Measurements from ENCODE around the gene ANKRD52. TPM values are rescaled to one million over a fixed set of nuclear protein-coding genes. Genes with fewer than 3 reads are reported as not detected.

Gene ANKRD52
- total and polyA plus RNA-seq, 2 experiments from 2014 or later: 20.3 to 25.2 TPM

DNA sequence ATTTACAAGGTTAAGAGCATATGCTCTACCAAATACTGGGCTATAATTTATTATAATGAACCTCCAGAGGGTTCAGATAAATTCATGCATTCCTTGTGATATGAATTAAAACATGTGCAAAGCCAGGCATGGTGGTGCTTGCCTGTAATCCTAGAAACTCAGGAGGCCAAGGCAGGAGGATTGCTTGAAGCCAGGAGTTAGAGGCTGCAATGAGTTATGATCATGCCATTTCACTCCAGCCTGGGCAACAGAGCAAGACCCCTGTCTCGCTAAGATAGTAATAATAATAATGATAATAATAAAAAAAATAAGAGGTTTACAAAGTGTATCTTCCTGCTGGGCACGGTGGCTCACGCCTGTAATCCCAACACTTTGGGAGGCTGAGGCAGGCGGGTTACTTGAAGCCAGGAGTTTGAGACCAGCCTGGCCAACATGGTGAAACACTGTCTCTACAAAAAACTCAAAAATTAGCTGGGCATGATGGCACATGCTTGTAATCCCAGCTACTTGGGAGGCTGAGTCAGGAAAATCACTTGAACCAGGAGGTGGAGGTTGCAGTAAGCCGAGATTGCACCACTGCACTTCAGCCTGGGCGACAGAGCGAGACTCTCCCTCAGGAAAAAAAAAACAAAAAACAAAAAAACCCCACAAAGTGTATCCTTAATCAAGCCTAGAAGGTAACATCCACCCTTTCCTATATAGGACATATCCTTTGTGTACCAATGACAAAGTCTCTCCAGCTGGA lies 49.2 kb upstream of the ANKRD52 start (continued):
- TF ChIP-seq NANOG (IDR thresholded peaks at IDR 0.05; ENCODE audit: borderline replicate concordance) (no peak), ZNF331 (CRISPR knock-in tag; IDR thresholded peaks at IDR 0.05; ENCODE audit: low read depth) (no peak), JUNB (IDR thresholded peaks at IDR 0.05; ENCODE audit: unreplicated experiment) (no peak), STAT1 (IDR thresholded peaks at IDR 0.05; ENCODE audit: unreplicated experiment) (no peak), POLR2AphosphoS5 (IDR thresholded peaks at IDR 0.05; ENCODE audit: low read depth) (no peak), ZNF114 (CRISPR knock-in tag; IDR thresholded peaks at IDR 0.05) (no peak), EZH2phosphoT487 (IDR thresholded peaks at IDR 0.05; ENCODE audit: unreplicated experiment) (no peak)
- TF ChIP-seq, protein P1, sequence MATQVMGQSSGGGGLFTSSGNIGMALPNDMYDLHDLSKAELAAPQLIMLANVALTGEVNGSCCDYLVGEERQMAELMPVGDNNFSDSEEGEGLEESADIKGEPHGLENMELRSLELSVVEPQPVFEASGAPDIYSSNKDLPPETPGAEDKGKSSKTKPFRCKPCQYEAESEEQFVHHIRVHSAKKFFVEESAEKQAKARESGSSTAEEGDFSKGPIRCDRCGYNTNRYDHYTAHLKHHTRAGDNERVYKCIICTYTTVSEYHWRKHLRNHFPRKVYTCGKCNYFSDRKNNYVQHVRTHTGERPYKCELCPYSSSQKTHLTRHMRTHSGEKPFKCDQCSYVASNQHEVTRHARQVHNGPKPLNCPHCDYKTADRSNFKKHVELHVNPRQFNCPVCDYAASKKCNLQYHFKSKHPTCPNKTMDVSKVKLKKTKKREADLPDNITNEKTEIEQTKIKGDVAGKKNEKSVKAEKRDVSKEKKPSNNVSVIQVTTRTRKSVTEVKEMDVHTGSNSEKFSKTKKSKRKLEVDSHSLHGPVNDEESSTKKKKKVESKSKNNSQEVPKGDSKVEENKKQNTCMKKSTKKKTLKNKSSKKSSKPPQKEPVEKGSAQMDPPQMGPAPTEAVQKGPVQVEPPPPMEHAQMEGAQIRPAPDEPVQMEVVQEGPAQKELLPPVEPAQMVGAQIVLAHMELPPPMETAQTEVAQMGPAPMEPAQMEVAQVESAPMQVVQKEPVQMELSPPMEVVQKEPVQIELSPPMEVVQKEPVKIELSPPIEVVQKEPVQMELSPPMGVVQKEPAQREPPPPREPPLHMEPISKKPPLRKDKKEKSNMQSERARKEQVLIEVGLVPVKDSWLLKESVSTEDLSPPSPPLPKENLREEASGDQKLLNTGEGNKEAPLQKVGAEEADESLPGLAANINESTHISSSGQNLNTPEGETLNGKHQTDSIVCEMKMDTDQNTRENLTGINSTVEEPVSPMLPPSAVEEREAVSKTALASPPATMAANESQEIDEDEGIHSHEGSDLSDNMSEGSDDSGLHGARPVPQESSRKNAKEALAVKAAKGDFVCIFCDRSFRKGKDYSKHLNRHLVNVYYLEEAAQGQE (IDR thresholded peaks at IDR 0.05; ENCODE audit: unreplicated experiment): no peak
- TF ChIP-seq, protein P2, sequence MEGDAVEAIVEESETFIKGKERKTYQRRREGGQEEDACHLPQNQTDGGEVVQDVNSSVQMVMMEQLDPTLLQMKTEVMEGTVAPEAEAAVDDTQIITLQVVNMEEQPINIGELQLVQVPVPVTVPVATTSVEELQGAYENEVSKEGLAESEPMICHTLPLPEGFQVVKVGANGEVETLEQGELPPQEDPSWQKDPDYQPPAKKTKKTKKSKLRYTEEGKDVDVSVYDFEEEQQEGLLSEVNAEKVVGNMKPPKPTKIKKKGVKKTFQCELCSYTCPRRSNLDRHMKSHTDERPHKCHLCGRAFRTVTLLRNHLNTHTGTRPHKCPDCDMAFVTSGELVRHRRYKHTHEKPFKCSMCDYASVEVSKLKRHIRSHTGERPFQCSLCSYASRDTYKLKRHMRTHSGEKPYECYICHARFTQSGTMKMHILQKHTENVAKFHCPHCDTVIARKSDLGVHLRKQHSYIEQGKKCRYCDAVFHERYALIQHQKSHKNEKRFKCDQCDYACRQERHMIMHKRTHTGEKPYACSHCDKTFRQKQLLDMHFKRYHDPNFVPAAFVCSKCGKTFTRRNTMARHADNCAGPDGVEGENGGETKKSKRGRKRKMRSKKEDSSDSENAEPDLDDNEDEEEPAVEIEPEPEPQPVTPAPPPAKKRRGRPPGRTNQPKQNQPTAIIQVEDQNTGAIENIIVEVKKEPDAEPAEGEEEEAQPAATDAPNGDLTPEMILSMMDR (conservative IDR thresholded peaks at IDR 0.05; ENCODE audit: low read depth in 2 of 2): no peak
- TF ChIP-seq, protein P3, sequence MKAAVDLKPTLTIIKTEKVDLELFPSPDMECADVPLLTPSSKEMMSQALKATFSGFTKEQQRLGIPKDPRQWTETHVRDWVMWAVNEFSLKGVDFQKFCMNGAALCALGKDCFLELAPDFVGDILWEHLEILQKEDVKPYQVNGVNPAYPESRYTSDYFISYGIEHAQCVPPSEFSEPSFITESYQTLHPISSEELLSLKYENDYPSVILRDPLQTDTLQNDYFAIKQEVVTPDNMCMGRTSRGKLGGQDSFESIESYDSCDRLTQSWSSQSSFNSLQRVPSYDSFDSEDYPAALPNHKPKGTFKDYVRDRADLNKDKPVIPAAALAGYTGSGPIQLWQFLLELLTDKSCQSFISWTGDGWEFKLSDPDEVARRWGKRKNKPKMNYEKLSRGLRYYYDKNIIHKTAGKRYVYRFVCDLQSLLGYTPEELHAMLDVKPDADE (IDR thresholded peaks at IDR 0.05): no peak

DNA sequence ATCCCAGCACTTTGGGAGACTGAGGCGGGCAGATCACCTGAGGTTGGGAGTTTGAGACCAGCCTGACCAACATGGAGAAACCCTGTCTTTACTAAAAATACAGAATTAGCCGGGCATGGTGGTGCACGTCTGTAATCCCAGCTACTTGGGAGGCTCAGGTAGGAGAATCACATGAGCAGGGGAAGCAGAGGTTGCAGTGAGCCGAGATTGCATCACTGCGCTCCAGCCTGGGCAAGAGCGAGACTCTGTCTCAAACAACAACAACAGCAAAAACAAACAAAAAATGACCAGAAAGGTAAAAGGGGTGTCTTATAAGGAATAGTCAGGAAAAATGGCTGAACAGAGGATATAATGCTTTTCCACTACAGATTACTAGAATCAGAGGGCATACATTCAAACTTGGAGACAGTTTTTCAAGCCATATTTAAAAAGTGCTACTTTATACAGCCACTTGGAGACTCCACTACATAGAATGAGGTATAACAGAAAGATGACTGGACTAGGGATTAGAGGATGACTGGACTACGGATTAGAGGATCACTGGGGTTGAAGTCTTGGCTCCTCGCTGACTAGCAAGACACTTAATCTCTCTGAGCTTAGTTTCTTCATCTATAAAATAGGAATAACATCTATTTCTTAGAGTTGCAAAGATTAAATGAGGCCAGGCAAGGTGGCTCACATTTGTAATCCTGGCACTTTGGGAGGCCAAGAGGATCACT lies 46.8 kb upstream of the ANKRD52 start:
- H3K4me1 ChIP-seq (ENCODE audit: insufficient read depth): peaks cover 7% of the 10 kb centered on the region; the same call in 1 of the 2 replicates
- TF ChIP-seq POLR2AphosphoS5 (IDR thresholded peaks at IDR 0.05; ENCODE audit: low read depth): no peak
- TF ChIP-seq, protein P4, sequence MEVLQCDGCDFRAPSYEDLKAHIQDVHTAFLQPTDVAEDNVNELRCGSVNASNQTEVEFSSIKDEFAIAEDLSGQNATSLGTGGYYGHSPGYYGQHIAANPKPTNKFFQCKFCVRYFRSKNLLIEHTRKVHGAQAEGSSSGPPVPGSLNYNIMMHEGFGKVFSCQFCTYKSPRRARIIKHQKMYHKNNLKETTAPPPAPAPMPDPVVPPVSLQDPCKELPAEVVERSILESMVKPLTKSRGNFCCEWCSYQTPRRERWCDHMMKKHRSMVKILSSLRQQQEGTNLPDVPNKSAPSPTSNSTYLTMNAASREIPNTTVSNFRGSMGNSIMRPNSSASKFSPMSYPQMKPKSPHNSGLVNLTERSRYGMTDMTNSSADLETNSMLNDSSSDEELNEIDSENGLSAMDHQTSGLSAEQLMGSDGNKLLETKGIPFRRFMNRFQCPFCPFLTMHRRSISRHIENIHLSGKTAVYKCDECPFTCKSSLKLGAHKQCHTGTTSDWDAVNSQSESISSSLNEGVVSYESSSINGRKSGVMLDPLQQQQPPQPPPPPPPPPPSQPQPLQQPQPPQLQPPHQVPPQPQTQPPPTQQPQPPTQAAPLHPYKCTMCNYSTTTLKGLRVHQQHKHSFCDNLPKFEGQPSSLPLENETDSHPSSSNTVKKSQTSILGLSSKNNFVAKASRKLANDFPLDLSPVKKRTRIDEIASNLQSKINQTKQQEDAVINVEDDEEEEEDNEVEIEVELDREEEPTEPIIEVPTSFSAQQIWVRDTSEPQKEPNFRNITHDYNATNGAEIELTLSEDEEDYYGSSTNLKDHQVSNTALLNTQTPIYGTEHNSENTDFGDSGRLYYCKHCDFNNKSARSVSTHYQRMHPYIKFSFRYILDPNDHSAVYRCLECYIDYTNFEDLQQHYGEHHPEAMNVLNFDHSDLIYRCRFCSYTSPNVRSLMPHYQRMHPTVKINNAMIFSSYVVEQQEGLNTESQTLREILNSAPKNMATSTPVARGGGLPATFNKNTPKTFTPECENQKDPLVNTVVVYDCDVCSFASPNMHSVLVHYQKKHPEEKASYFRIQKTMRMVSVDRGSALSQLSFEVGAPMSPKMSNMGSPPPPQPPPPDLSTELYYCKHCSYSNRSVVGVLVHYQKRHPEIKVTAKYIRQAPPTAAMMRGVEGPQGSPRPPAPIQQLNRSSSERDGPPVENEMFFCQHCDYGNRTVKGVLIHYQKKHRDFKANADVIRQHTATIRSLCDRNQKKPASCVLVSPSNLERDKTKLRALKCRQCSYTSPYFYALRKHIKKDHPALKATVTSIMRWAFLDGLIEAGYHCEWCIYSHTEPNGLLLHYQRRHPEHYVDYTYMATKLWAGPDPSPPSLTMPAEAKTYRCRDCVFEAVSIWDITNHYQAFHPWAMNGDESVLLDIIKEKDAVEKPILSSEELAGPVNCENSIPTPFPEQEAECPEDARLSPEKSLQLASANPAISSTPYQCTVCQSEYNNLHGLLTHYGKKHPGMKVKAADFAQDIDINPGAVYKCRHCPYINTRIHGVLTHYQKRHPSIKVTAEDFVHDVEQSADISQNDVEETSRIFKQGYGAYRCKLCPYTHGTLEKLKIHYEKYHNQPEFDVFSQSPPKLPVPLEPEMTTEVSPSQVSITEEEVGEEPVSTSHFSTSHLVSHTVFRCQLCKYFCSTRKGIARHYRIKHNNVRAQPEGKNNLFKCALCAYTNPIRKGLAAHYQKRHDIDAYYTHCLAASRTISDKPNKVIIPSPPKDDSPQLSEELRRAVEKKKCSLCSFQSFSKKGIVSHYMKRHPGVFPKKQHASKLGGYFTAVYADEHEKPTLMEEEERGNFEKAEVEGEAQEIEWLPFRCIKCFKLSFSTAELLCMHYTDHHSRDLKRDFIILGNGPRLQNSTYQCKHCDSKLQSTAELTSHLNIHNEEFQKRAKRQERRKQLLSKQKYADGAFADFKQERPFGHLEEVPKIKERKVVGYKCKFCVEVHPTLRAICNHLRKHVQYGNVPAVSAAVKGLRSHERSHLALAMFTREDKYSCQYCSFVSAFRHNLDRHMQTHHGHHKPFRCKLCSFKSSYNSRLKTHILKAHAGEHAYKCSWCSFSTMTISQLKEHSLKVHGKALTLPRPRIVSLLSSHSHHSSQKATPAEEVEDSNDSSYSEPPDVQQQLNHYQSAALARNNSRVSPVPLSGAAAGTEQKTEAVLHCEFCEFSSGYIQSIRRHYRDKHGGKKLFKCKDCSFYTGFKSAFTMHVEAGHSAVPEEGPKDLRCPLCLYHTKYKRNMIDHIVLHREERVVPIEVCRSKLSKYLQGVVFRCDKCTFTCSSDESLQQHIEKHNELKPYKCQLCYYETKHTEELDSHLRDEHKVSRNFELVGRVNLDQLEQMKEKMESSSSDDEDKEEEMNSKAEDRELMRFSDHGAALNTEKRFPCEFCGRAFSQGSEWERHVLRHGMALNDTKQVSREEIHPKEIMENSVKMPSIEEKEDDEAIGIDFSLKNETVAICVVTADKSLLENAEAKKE (CRISPR knock-in tag; IDR thresholded peaks at IDR 0.05): no peak
- TF ChIP-seq JUNB (IDR thresholded peaks at IDR 0.05; ENCODE audit: unreplicated experiment): no peak

More for the DNA sequence above, 46.8 kb upstream of the ANKRD52 start:
- no peaks in the 10 kb centered on the region for H3K9me2 ChIP-seq (ENCODE audit: insufficient read depth)
- H3K4me3 ChIP-seq: no peak overlapping the region
- H3K9me3 Mint-ChIP-seq: no peaks in the 10 kb centered on the region; the same call in 2 of the 3 replicates
- peaks cover 1% of the 10 kb centered on the region for H3K27me3 Mint-ChIP-seq (ENCODE audit: insufficient read depth, low read depth, poor library complexity)
- no peaks in the 10 kb centered on the region for H3K79me2 ChIP-seq (replicated peaks; ENCODE audit: insufficient read depth)
- H3K4me2 ChIP-seq: no peak overlapping the region
- H3K4me3 Mint-ChIP-seq: no peak overlapping the region
- peaks cover 61% of the 10 kb centered on the region for H3K36me3 Mint-ChIP-seq (ENCODE audit: low read depth)
- no peak for ATAC-seq
- H3F3A ChIP-seq (replicated peaks; ENCODE audit: low read depth): peaks cover 36% of the 10 kb centered on the region
- H4K20me1 ChIP-seq (replicated peaks; ENCODE audit: insufficient read depth): 0 out of 2 replicates have a peak, but pooled peaks cover 6% of the 10 kb centered on the region
- DNase-seq (ENCODE audit: low spot score): no peak
- H3K27me3 ChIP-seq (ENCODE audit: insufficient read depth): no peaks in the 10 kb centered on the region
- no peak overlapping the region for H3K27ac Mint-ChIP-seq
- H2AFZ ChIP-seq: no peak overlapping the region
- peaks cover 28% of the 10 kb centered on the region for H3K36me3 ChIP-seq (ENCODE audit: insufficient read depth)
- no peak overlapping the region for H3K27ac ChIP-seq (ENCODE audit: low read depth)
- peaks cover 11% of the 10 kb centered on the region for H3K4me1 Mint-ChIP-seq
